CD4-positive, alpha-beta memory T cell (primary cell): ENCODE data around the gene UBC. TPM values are rescaled to one million over a fixed set of nuclear protein-coding genes. Genes with fewer than 3 reads are reported as not detected.

Source experiments
- CTCF ChIA-PET: fragments of 350-600 bp; sonication (Branson Sonifier 250); formaldehyde crosslinking; loops from one replicate; lab custom pipeline; 2021; ENCODE audit warnings: inconsistent platforms; ENCODE audit not compliant: partially characterized antibody; lab: Charles Lee
- POLR2A ChIA-PET: fragments of 350-600 bp; sonication (Branson Sonifier 250); formaldehyde crosslinking; loops from one replicate; lab custom pipeline; 2021; ENCODE audit not compliant: partially characterized antibody; lab: Charles Lee
- DNase-seq, 5 donors: peaks; one replicate each; pipeline versions ENCODE4 v3.0.0 to v3.0.0-alpha.2; 2020 to 2022; ENCODE audit warnings: mixed read lengths in 1 of 5
- H3K27ac ChIP-seq: one replicate; pipeline ENCODE4 v1.7.0; 2013; ENCODE audit warnings: low read depth, low read length
- H3K27me3 ChIP-seq: 2 replicates; pipeline ENCODE4 v1.7.0; 2013; ENCODE audit warnings: mild to moderate bottlenecking, low read length, moderate library complexity; ENCODE audit not compliant: insufficient read depth
- H3K36me3 ChIP-seq: 2 replicates; pipeline ENCODE4 v1.7.0; 2013; ENCODE audit warnings: mild to moderate bottlenecking, low read length, moderate library complexity; ENCODE audit not compliant: insufficient read depth
- H3K4me1 ChIP-seq: 2 replicates; pipeline ENCODE4 v1.7.0; 2013; ENCODE audit warnings: mild to moderate bottlenecking, low read length, moderate library complexity; ENCODE audit not compliant: insufficient read depth
- H3K4me3 ChIP-seq, 2 donors: one replicate each; pipeline ENCODE4 v1.7.0; 2013; ENCODE audit warnings: low read length in 2 of 2, mild to moderate bottlenecking in 1 of 2
- H3K9me3 ChIP-seq, 2 donors: one replicate each; pipeline ENCODE4 v1.7.0; 2013; ENCODE audit warnings: low read length in 2 of 2, control low read depth in 1 of 2; ENCODE audit not compliant: control insufficient read depth in 1 of 2
- H3K27ac Mint-ChIP-seq, 7 donors: one replicate each; pipeline ENCODE4 v1.8.0; 2020 to 2021; ENCODE audit warnings: mixed read lengths in 7 of 7, mild to moderate bottlenecking in 6 of 7, inconsistent platforms in 3 of 7, moderate library complexity in 3 of 7
- H3K27me3 Mint-ChIP-seq, 2 donors: one replicate each; pipeline ENCODE4 v1.8.0; 2020 to 2021; ENCODE audit warnings: mixed read lengths in 2 of 2
- H3K36me3 Mint-ChIP-seq, 2 donors: one replicate each; pipeline ENCODE4 v1.8.0; 2020 to 2021; ENCODE audit warnings: mixed read lengths in 2 of 2, inconsistent platforms in 1 of 2, mild to moderate bottlenecking in 1 of 2
- H3K4me1 Mint-ChIP-seq, 4 donors: one replicate each; pipeline ENCODE4 v1.8.0; 2020 to 2021; ENCODE audit warnings: mixed read lengths in 4 of 4, mild to moderate bottlenecking in 1 of 4
- H3K4me3 Mint-ChIP-seq, 8 donors: one replicate each; pipeline ENCODE4 v1.8.0; 2020 to 2021; ENCODE audit warnings: mixed read lengths in 8 of 8, mild to moderate bottlenecking in 7 of 8, moderate library complexity in 6 of 8, inconsistent platforms in 3 of 8
- H3K9me3 Mint-ChIP-seq, 8 donors: one replicate each; pipeline ENCODE4 v1.8.0; 2020 to 2021; ENCODE audit warnings: mixed read lengths in 8 of 8, mild to moderate bottlenecking in 5 of 8, inconsistent platforms in 3 of 8, moderate library complexity in 1 of 8
- intact Hi-C: fragments of 100-400 bp; cut with micrococcal nuclease; formaldehyde crosslinking; loops from one replicate; pipeline ENCODE4 v1.15.1; 2023
- polyA plus RNA-seq, 2 donors: library from polyadenylated mRNA; unstranded; fragments of 300-500 nt; fragmentation: Illumina TruSeq; gene quantifications; one replicate each; pipeline ENCODE4 v1.2.3, GENCODE V29; 2021
- total RNA-seq, 2 experiments: library from RNA; stranded (reverse); gene quantifications; one replicate each; pipeline ENCODE4 v1.2.3, GENCODE V29; 2021

Gene UBC
- total and polyA plus RNA-seq, 4 experiments from 2014 or later, result 853 to 1,668 (median 868) TPM

DNA sequence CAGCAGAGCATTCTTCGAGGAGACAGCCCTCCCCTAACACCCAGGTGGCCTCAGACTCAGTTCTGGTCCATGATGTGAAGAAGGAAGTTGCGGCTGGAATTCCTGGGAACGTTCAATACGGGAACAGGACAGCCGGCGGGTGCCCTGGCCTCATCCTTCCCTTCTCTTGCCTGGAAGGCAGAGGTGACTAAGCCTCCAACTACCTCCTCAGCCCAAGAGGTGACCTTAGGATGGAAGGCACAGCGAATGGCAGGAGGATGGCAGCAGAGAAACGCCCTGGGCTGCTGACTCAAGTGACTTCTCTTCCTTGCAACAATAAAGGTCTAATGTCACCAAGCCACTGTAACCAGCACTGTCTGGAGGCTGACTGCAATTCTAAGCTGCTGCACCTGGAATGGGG is 38.4 kb upstream of the UBC start:
- ChIA-PET CTCF (interaction anchor here (1.8 kb wide), 1 partner anchor 12 kb away, joined by 6 read pairs; no protein-coding TSS in a partner anchor), POLR2A (interaction anchor here (1.6 kb wide), 1 partner anchor 13 kb away, joined by 6 read pairs; no protein-coding TSS in a partner anchor)
- peaks cover 34% of the 10 kb centered on the region for H3K36me3 ChIP-seq
- no peaks in the 10 kb centered on the region for H3K9me3 Mint-ChIP-seq
- H3K4me3 Mint-ChIP-seq, result no peak overlapping the region
- H3K4me3 ChIP-seq, result no peak overlapping the region
- H3K4me1 ChIP-seq, result no peaks in the 10 kb centered on the region
- intact Hi-C loops, result no loop called here
- no peaks in the 10 kb centered on the region for H3K4me1 Mint-ChIP-seq
- no peak overlapping the region for H3K27ac ChIP-seq
- H3K27ac Mint-ChIP-seq, result no peak overlapping the region
- peaks cover 24 to 52% of the 10 kb centered on the region in 2 donors for H3K36me3 Mint-ChIP-seq
- H3K27me3 Mint-ChIP-seq, result no peaks in the 10 kb centered on the region
- no peaks in the 10 kb centered on the region for H3K27me3 ChIP-seq
- DNase-seq, result no peak
- H3K9me3 ChIP-seq, result no peaks in the 10 kb centered on the region

DNA sequence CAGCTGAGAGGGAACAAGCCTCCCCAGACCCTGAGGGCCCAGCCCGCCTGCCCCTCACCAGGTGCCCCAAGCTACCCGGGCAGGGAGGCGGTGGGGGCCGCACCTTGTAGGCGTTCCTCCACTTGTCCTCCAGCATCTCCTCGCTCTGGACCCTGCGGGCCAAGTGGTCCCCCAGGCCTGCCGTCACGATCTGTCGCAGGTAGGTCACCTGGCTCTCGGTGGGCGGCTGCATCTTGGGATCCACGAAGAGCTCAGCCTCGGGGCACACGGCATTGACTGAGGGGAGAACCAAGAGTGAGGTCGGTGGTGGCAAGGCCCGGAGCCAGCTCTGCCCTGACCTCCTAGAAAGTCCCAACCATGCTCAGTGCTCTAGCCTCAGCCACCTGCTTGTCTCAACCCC is 37.8 kb upstream of the UBC start:
- no peaks in the 10 kb centered on the region for H3K9me3 ChIP-seq
- no peak overlapping the region for H3K27ac ChIP-seq
- H3K27ac Mint-ChIP-seq, result no peak overlapping the region
- intact Hi-C loops, result no loop called here
- no peaks in the 10 kb centered on the region for H3K4me1 Mint-ChIP-seq
- no peaks in the 10 kb centered on the region for H3K9me3 Mint-ChIP-seq
- peaks cover 21 to 50% of the 10 kb centered on the region in 2 donors for H3K36me3 Mint-ChIP-seq
- H3K4me3 Mint-ChIP-seq, result no peak overlapping the region
- no peaks in the 10 kb centered on the region for H3K4me1 ChIP-seq
- no peaks in the 10 kb centered on the region for H3K27me3 ChIP-seq
- no peaks in the 10 kb centered on the region for H3K27me3 Mint-ChIP-seq
- H3K36me3 ChIP-seq, result peaks cover 36% of the 10 kb centered on the region
- ChIA-PET CTCF (interaction anchor here (1.8 kb wide), 1 partner anchor 12 kb away, joined by 6 read pairs; no protein-coding TSS in a partner anchor), POLR2A (interaction anchor here (1.6 kb wide), 1 partner anchor 12 kb away, joined by 6 read pairs; no protein-coding TSS in a partner anchor)
- no peak overlapping the region for H3K4me3 ChIP-seq
- no peak for DNase-seq

DNA sequence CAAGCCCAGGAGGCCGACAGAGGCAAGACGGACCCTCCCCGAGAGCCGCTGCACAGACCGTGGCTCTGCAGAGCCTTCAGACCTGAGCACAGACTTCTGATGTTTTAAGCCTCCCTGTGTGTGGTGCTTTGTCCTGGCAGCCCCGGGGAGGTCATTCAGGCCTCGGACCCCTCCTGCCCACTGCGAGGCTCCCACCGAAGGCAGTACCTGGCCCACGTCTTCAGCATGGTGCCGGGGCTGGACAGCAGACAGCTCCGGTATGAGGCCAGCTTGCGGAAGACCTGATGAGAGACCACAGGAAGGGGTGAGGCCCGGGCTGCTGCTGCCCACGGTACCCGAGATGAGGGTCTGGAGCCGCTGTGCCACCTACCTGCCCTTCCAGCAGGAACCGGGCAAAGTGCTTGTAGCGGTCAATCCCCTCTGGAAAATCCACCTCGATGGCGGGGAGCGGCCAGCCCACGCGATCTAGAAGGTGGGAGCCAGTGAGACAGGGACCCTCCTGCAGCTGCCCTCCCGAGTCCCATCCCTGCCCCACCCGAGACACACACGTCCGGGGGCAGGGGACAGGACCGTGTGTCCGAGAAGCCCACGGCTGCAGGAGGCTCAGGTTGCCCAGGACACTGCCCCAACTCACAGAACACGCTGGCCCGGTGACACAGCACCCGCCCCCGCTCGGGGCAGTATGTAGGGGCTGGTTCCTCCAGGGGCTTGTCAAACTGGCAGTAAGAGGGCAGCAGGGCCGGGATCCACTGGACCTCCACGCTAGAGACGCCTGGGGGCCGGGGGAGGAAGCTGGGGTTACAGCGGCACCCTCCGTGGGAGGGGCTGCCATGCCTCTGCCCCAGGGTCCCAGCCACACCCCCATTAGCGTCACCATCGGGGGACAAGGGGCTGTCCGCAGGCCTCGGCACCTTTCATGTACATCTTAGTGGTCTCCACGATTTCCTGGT is 35.6 kb upstream of the UBC start:
- Histone ChIP-seq H3K9me3 (no peaks in the 10 kb centered on the region), H3K27me3 (no peaks in the 10 kb centered on the region), H3K4me1 (no peaks in the 10 kb centered on the region), H3K36me3 (peaks cover 26% of the 10 kb centered on the region), H3K27ac (no peak overlapping the region), H3K4me3 (no peak overlapping the region)
- H3K9me3 Mint-ChIP-seq, result no peaks in the 10 kb centered on the region
- intact Hi-C loops, result no loop called here
- no peaks in the 10 kb centered on the region for H3K4me1 Mint-ChIP-seq
- H3K36me3 Mint-ChIP-seq, result peaks cover 25 to 49% of the 10 kb centered on the region in 2 donors
- ChIA-PET CTCF (interaction anchor here (16.8 kb wide), 1 partner anchor 36 kb away, joined by 898 read pairs; the partner anchor contains the start of gene UBC), POLR2A (no interaction called here)
- H3K27ac Mint-ChIP-seq, result no peak overlapping the region
- H3K4me3 Mint-ChIP-seq, result no peak overlapping the region
- H3K27me3 Mint-ChIP-seq, result no peaks in the 10 kb centered on the region
- no peak for DNase-seq

DNA sequence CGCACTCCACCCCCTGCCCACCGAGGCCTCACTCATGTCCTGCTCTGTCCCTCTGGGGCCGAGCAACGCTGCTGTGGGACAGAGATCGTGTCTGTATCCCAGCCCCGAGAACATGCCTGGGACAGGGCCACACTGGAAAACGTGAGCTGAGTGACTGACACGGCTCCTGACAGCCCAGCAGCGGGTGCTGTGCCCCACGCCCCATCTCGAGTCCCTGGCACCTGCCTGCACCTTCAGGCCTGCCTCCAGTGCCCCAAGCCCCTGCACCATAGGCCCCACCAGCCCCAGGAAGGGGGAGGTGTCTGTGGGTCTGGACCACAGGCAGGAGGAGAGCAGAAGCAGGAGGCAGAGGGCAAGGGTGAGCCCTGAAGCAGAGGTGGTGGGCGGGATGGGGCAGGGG is 34.6 kb upstream of the UBC start:
- POLR2A ChIA-PET, result no interaction called here
- H3K27ac Mint-ChIP-seq, result no peak overlapping the region

DNA sequence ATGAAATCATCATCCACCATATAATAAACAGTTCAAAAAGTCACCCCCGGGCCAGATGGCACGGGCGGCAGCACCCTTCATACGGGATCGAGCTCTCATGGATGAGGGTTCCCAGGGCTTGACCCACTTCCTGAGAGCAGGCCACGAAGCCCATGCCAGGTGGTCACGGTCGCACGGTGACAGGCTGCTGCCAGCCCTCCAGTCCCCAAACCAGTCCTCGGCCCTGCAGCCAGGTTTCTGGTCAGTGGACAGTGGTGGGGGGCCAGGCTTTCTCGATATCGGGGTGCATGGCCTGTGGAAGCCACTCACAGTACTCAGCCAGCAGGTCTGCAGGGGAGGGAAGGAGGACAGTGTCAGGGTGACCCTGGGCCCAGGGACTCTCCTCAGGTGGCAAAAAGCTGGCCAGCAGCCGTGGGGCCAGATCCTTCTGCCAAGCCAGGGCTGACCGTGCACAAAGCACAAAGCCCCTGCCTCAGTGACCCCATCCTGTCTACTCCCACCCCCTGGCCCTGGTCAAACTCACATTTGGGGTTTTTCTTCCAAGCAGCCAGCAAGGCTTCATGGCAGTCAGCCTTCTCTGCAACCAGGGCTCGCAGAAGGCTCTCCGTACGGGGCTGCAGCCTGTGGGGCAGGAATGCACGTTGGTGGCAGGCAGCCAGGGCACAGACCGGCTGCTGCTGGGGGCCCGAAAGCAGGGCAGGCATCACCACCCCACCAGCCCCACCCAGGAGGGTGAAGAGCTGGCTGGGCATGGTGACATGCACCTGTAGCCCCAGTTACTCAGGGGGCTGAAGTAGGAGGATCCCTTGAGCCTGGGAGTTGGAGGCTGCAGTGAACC is 33.3 kb upstream of the UBC start:
- Mint-ChIP-seq H3K27me3 (no peaks in the 10 kb centered on the region), H3K36me3 (peaks cover 21 to 38% of the 10 kb centered on the region in 2 donors), H3K27ac (no peak overlapping the region), H3K4me1 (no peaks in the 10 kb centered on the region), H3K9me3 (no peaks in the 10 kb centered on the region), H3K4me3 (no peak overlapping the region)
- no peaks in the 10 kb centered on the region for H3K9me3 ChIP-seq
- intact Hi-C loops, result no loop called here
- DNase-seq, result no peak
- H3K27me3 ChIP-seq, result no peaks in the 10 kb centered on the region
- peaks cover 16% of the 10 kb centered on the region for H3K36me3 ChIP-seq
- CTCF ChIA-PET, result interaction anchor here (16.8 kb wide), 1 partner anchor 34 kb away, joined by 898 read pairs; the partner anchor contains the start of gene UBC
- POLR2A ChIA-PET, result no interaction called here
- H3K4me3 ChIP-seq, result no peak overlapping the region
- no peak overlapping the region for H3K27ac ChIP-seq
- H3K4me1 ChIP-seq, result no peaks in the 10 kb centered on the region

More for the DNA sequence above, 34.6 kb upstream of the UBC start:
- Mint-ChIP-seq H3K27me3 (no peaks in the 10 kb centered on the region), H3K9me3 (no peaks in the 10 kb centered on the region), H3K4me3 (no peak overlapping the region), H3K36me3 (peaks cover 25 to 43% of the 10 kb centered on the region in 2 donors), H3K4me1 (no peaks in the 10 kb centered on the region)
- CTCF ChIA-PET, result interaction anchor here (16.8 kb wide), 1 partner anchor 35 kb away, joined by 898 read pairs; the partner anchor contains the start of gene UBC
- Histone ChIP-seq H3K27me3 (no peaks in the 10 kb centered on the region), H3K27ac (no peak overlapping the region), H3K4me1 (no peaks in the 10 kb centered on the region), H3K4me3 (no peak overlapping the region), H3K9me3 (no peaks in the 10 kb centered on the region), H3K36me3 (peaks cover 22% of the 10 kb centered on the region)
- intact Hi-C loops, result no loop called here
- no peak for DNase-seq

DNA sequence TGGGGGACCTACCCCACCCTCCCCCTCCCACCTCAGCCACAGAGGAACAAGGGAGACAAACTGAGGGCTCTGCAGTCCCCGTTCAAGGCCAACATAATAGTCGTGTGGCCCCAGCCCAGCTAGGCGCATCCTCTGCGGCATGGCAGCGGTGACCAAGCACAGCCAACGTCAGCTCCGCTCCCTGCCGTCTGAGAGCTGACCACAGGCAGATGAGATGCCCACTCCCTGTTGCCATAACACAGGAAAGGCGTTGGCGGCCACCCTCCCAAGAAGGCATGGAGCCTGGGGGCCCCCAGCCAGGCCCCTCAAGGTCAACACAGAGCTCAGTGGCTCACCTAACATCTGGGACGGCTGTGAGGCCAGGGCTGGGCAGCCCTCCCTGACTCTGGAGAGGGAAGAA is 32.6 kb upstream of the UBC start:
- POLR2A ChIA-PET, result no interaction called here
- H3K9me3 ChIP-seq, result no peaks in the 10 kb centered on the region
- Mint-ChIP-seq H3K27me3 (no peaks in the 10 kb centered on the region), H3K9me3 (no peaks in the 10 kb centered on the region), H3K36me3 (peaks cover 21 to 36% of the 10 kb centered on the region in 2 donors), H3K4me1 (peaks cover 0 to 1% (median 0%) of the 10 kb centered on the region in 4 donors), H3K4me3 (no peak overlapping the region), H3K27ac (no peak overlapping the region)
- H3K27ac ChIP-seq, result no peak overlapping the region
- intact Hi-C loops, result no loop called here
- DNase-seq, result no peak
- H3K36me3 ChIP-seq, result peaks cover 16% of the 10 kb centered on the region
- no peaks in the 10 kb centered on the region for H3K4me1 ChIP-seq
- CTCF ChIA-PET, result interaction anchor here (16.8 kb wide), 1 partner anchor 33 kb away, joined by 898 read pairs; the partner anchor contains the start of gene UBC
- no peak overlapping the region for H3K4me3 ChIP-seq
- H3K27me3 ChIP-seq, result no peaks in the 10 kb centered on the region
